Measurements from ENCODE around the gene IL1R1.

DNA sequence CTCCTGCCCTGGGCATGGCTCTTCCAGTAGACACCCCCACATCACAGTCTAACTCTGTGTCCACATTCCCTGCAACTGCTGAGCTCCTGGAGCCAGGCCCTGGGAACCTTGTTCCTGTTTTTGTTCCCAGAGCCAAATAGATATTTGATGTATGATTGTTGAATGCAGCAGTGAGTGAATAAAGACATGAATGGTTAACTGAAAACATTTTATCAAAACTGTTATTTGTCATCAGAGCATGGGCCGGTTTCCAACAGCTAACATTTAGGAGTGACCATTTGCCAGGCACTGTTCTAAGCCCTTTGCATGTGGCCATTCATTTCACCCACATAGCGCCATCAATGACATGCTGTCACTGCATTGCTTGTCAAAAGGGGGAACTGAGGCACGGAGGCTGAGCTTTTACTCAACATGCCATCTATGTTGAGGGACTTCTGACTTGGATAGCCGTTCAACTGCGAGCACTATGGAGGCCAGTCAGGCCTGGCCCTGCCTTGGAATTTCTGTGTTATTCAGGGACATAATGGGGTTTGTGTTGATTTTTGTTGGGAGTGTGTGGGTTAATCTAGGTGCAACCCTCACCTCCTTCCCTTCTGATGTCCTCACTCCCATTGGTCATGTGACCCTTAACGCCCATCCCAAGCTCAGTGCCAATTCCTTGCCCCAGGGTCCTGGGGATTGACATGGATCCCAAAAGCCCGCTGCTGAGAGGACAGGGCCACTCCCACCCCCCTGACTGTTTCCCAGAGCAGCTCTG lies 12.6 kb downstream of the IL1R1 start:
- no peak for TF ChIP-seq CTCF (IDR thresholded peaks at IDR 0.05)
- TF ChIP-seq POLR2A (IDR thresholded peaks at IDR 0.05) = no peak
